H54 (cell line): ENCODE results near the gene CTNNA2.

Source experiments
- DNase-seq: peaks from one replicate; pipeline ENCODE4 v3.0.0; 2011; ENCODE audit warnings: low spot score, mixed read lengths; ENCODE audit not compliant: insufficient read length
- FAIRE-seq: peaks from 3 replicates; lab custom pipeline; 2011; peaks lifted over from hg19 to GRCh38; lab: Jason Lieb, UNC
- POLR2A ChIP-seq: IDR thresholded peaks from 2 replicates; pipeline ENCODE4 v1.6.1; 2011; ENCODE audit warnings: low read depth, mild to moderate bottlenecking, low read length

The CTNNA2 gene

GRCh38 chr2:79817288-79817687 is 304.4 kb downstream of the CTNNA2 start:
- FAIRE-seq, result no peak
- no peak for TF ChIP-seq POLR2A
- DNase-seq, result no peak

DNA sequence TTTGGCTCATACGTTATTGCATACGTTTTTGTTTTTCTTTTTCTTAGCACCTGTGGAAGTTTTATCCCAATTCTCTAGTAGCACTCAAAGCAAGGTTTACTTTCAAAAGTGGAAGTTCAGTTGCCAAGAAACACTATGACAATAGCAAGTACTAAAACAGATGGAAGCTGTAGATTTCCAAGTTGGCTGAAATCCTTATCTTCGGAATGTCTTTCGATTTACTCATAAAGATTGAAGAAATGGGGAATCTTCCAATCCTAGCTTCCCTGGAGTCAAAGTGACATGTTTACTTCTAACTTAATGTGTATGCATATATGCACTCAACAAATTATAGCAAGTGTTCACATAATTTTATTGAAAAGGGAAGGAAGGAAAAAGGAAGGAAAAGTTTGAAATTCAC is 307.4 kb downstream of the CTNNA2 start:
- DNase-seq (no peak), FAIRE-seq (no peak)
- no peak for TF ChIP-seq POLR2A

GRCh38 chr2:79822136-79822535 is 309.3 kb downstream of the CTNNA2 start:
- FAIRE-seq, result no peak
- DNase-seq, result no peak
- TF ChIP-seq POLR2A, result no peak

- FAIRE-seq (no peak), DNase-seq (no peak)
- no peak for TF ChIP-seq POLR2A
Measured at GRCh38 chr2:79824086-79824786, 311.4 kb downstream of the CTNNA2 start.

- DNase-seq, result no peak
- TF ChIP-seq POLR2A, result no peak
- no peak for FAIRE-seq
Measured at GRCh38 chr2:79827881-79828280, 315.0 kb downstream of the CTNNA2 start.

- FAIRE-seq, result no peak
- no peak for TF ChIP-seq POLR2A
- DNase-seq, result no peak
Measured at GRCh38 chr2:79830501-79830900, 317.6 kb downstream of the CTNNA2 start.

DNA sequence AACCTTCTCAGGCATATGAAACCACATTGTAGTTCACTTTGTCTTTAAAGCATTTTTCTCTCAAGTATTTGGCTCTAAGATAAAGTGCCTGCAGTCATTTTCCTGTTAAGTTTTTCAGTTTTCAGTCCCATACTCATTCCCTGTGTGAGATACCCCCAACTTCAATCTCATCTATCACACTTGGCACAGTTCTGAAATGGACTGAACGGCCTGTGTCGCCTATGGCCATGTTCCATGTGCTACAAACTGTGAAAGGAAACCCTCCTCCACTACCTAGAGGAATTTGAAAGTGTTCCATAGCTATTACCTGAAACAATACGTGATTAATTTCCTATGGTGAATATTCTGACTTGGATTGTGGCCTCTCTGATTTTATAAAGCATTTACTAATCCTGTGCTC is 319.1 kb downstream of the CTNNA2 start:
- FAIRE-seq (no peak), DNase-seq (no peak)
- TF ChIP-seq POLR2A, result no peak

GRCh38 chr2:79832511-79833234 is 319.8 kb downstream of the CTNNA2 start:
- DNase-seq (no peak), FAIRE-seq (no peak)
- no peak for TF ChIP-seq POLR2A

GRCh38 chr2:79833235-79833878 is 320.5 kb downstream of the CTNNA2 start:
- no peak for FAIRE-seq
- TF ChIP-seq POLR2A, result no peak
- DNase-seq, result no peak

GRCh38 chr2:79835911-79836310 is 323.1 kb downstream of the CTNNA2 start:
- FAIRE-seq (no peak), DNase-seq (no peak)
- no peak for TF ChIP-seq POLR2A

DNA sequence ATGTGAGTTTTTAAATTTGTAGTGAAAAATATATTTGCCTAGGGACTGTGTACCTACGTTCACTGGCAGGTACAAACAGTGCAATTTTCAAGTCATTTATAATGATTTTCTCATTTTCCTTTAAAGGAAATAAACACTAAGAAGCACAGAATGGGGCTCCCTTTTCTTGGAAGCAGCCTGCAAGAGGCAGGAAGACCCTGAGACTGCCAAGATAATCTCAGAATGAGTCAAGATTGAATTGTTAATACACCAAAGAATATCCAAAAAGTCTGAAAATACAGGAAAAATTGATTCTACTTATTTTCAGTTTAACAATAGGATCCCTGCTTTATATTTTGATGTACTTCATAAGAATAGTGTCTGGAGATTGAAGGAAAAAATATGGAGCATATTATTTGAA is 331.2 kb downstream of the CTNNA2 start:
- FAIRE-seq, result no peak
- no peak for TF ChIP-seq POLR2A
- no peak for DNase-seq

DNA sequence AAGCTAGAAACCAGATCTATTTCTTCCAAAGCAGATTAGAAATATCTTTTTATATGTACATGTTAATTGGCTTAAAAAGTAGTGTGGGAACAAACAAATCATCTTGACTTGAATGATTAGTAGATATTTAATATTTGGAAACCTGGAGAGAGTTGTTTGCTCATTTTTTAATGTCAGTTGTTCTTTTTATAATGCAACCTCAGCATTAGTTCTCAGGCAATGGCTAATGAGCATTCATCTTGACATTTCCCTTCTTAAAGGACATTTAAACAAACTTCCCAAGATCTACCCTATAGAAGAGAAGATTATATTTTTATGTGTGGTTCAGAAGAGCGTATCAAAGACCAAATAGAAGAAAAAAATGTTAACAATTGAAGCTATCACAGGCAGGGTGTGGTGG is 334.0 kb downstream of the CTNNA2 start:
- DNase-seq, result no peak
- no peak for FAIRE-seq
- TF ChIP-seq POLR2A, result no peak

DNA sequence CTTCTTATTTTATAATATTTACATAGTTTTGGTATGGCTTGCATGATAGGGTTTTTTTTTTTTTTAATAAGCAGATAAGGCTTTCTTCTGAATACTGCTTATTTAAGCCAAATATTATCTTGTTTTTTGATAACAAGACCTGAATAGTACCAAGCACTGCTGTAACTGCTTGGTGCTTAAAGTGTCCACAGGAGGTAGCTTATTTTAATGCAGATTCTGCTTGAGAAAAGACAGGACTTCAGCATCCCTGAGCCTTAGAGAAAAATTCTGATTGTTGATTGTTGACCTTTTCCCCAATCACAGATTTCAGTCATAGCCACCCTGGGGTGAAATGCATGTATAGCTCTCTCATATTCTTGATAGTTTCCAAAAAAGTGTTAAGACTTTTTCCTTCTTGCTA is 336.4 kb downstream of the CTNNA2 start:
- DNase-seq (no peak), FAIRE-seq (no peak)
- no peak for TF ChIP-seq POLR2A

DNA sequence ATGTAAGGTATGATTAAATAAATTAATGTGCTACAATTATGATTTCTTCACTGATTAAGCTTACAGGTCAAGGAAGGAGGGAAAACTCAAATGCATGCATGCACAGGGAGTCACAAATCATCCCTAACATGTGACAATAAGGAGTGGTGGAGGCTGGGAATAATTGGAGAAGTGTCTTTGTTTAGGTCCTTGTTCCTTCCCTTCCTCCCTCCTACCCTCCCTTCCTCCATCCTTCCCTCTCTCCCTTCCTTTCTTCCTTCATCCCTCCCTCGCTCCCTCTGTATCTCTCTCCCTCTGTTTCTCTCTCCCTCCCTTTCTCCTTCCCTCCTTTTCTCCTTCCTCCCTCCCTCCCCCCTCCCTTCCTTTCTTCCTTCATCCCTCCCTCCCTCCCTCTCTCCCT is 337.1 kb downstream of the CTNNA2 start:
- no peak for TF ChIP-seq POLR2A
- FAIRE-seq (no peak), DNase-seq (no peak)

DNA sequence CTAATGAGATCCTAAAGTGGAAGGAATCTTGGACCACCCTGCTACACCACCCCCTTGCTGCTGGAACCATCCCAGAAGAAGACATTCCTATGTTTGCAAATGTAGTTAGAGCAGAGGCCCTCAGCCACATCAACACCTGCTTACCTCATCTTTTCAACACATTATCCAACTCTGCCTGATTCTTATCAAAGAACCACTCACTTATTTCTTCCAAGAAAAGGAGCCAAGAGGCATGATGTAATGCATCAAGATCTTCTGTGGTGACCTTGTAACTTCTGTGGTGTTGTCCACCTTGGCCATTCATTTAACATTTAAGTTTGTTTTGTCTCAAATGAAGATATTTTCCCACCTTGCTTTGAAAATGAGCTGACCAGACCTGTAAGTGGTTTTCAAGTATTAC is 338.1 kb downstream of the CTNNA2 start:
- FAIRE-seq (no peak), DNase-seq (no peak)
- TF ChIP-seq POLR2A, result no peak
